Stimulated activated naive CD4-positive, alpha-beta T cell treated with Interleukin-2 at 50 U/mL for 16 hours (primary cell): Measurements from ENCODE around the gene ALDH16A1.

Experiments used
- DNase-seq: peaks from one replicate; lab custom pipeline; 2025; lab: John Stamatoyannopoulos, UW

Gene ALDH16A1

GRCh38 chr19:49514151-49514550 lies 61.1 kb downstream of the ALDH16A1 start:
- DNase-seq = no peak

- DNase-seq = no peak
Measured at GRCh38 chr19:49515767-49516166, 62.7 kb downstream of the ALDH16A1 start.

- no peak for DNase-seq
Measured at GRCh38 chr19:49518033-49518432, 65.0 kb downstream of the ALDH16A1 start.
